ENCODE results near the gene LTBP4.

GRCh38 chr19:40629346-40629745, 28.2 kb downstream of the LTBP4 start:
- TF ChIP-seq EP300 (IDR thresholded peaks at IDR 0.05) = no peak
- TF ChIP-seq, protein P1, sequence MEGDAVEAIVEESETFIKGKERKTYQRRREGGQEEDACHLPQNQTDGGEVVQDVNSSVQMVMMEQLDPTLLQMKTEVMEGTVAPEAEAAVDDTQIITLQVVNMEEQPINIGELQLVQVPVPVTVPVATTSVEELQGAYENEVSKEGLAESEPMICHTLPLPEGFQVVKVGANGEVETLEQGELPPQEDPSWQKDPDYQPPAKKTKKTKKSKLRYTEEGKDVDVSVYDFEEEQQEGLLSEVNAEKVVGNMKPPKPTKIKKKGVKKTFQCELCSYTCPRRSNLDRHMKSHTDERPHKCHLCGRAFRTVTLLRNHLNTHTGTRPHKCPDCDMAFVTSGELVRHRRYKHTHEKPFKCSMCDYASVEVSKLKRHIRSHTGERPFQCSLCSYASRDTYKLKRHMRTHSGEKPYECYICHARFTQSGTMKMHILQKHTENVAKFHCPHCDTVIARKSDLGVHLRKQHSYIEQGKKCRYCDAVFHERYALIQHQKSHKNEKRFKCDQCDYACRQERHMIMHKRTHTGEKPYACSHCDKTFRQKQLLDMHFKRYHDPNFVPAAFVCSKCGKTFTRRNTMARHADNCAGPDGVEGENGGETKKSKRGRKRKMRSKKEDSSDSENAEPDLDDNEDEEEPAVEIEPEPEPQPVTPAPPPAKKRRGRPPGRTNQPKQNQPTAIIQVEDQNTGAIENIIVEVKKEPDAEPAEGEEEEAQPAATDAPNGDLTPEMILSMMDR (IDR thresholded peaks at IDR 0.05) = no peak

Measured in sigmoid colon (tissue), 4 donors.